ENCODE results near the gene CALN1. TPM values are rescaled to one million over a fixed set of nuclear protein-coding genes. Genes with fewer than 3 reads are reported as not detected.
A peak's percentile ranks its signal among the peaks of the same experiment; 100 is the strongest.

The CALN1 gene
- total RNA-seq, 1 donor from 2014 or later = 1.9 TPM

- Mint-ChIP-seq H3K36me3 (no peaks in the 10 kb centered on the region), H3K27me3 (no peaks in the 10 kb centered on the region), H3K4me1 (ENCODE audit: unreplicated experiment) (peaks cover 17% of the 10 kb centered on the region), H3K9me3 (peaks cover 15% of the 10 kb centered on the region), H3K27ac (peak overlapping the region; percentile 89), H3K4me3 (peak overlapping the region; percentile 30)
- DNase-seq (ENCODE audit: extremely low spot score, unreplicated experiment) = no peak
- no peak for TF ChIP-seq CTCF (conservative IDR thresholded peaks at IDR 0.05)
Observed at GRCh38 chr7:71784180-71784579, 628.0 kb downstream of the CALN1 start.

- peak overlapping the region; percentile 89 for H3K27ac Mint-ChIP-seq
- H3K9me3 Mint-ChIP-seq = peaks cover 15% of the 10 kb centered on the region
- H3K4me1 Mint-ChIP-seq (ENCODE audit: unreplicated experiment) = peaks cover 17% of the 10 kb centered on the region
- DNase-seq (ENCODE audit: extremely low spot score, unreplicated experiment) = no peak
- peak overlapping the region; percentile 30 for H3K4me3 Mint-ChIP-seq
- TF ChIP-seq CTCF (conservative IDR thresholded peaks at IDR 0.05) = no peak
- no peaks in the 10 kb centered on the region for H3K27me3 Mint-ChIP-seq
- H3K36me3 Mint-ChIP-seq = no peaks in the 10 kb centered on the region
Observed at GRCh38 chr7:71783779-71784178, 628.4 kb downstream of the CALN1 start.

- peak overlapping the region; percentile 89 for H3K27ac Mint-ChIP-seq
- peaks cover 17% of the 10 kb centered on the region for H3K4me1 Mint-ChIP-seq (ENCODE audit: unreplicated experiment)
- no peak for TF ChIP-seq CTCF (conservative IDR thresholded peaks at IDR 0.05)
Observed at GRCh38 chr7:71782051-71782450, 630.1 kb downstream of the CALN1 start.

GRCh38 chr7:71780282-71780681, 631.9 kb downstream of the CALN1 start:
- H3K4me1 Mint-ChIP-seq (ENCODE audit: unreplicated experiment) = peaks cover 17% of the 10 kb centered on the region
- H3K27me3 Mint-ChIP-seq = no peaks in the 10 kb centered on the region
- no peak overlapping the region for H3K27ac Mint-ChIP-seq
- no peaks in the 10 kb centered on the region for H3K36me3 Mint-ChIP-seq
- H3K4me3 Mint-ChIP-seq = no peak overlapping the region
- H3K9me3 Mint-ChIP-seq = peaks cover 10% of the 10 kb centered on the region
- TF ChIP-seq CTCF (conservative IDR thresholded peaks at IDR 0.05) = no peak
- no peak for DNase-seq (ENCODE audit: extremely low spot score, unreplicated experiment)

More at GRCh38 chr7:71782051-71782450, 630.1 kb downstream of the CALN1 start:
- Mint-ChIP-seq H3K9me3 (peaks cover 10% of the 10 kb centered on the region), H3K27me3 (no peaks in the 10 kb centered on the region), H3K36me3 (no peaks in the 10 kb centered on the region), H3K4me3 (peak overlapping the region; percentile 50)
- DNase-seq (ENCODE audit: extremely low spot score, unreplicated experiment) = no peak

- Mint-ChIP-seq H3K27ac (no peak overlapping the region), H3K4me3 (no peak overlapping the region), H3K27me3 (peaks cover 4% of the 10 kb centered on the region), H3K36me3 (no peaks in the 10 kb centered on the region), H3K9me3 (peaks cover 3% of the 10 kb centered on the region), H3K4me1 (ENCODE audit: unreplicated experiment) (peaks cover 3% of the 10 kb centered on the region)
- TF ChIP-seq CTCF (conservative IDR thresholded peaks at IDR 0.05) = no peak
- DNase-seq (ENCODE audit: extremely low spot score, unreplicated experiment) = no peak
Observed at GRCh38 chr7:71777278-71777677, 634.9 kb downstream of the CALN1 start.

- H3K9me3 Mint-ChIP-seq = no peaks in the 10 kb centered on the region
- H3K4me1 Mint-ChIP-seq (ENCODE audit: unreplicated experiment) = peaks cover 3% of the 10 kb centered on the region
- no peak overlapping the region for H3K27ac Mint-ChIP-seq
- no peak for DNase-seq (ENCODE audit: extremely low spot score, unreplicated experiment)
- no peaks in the 10 kb centered on the region for H3K36me3 Mint-ChIP-seq
- H3K4me3 Mint-ChIP-seq = no peak overlapping the region
- H3K27me3 Mint-ChIP-seq = peaks cover 4% of the 10 kb centered on the region
- no peak for TF ChIP-seq CTCF (conservative IDR thresholded peaks at IDR 0.05)
Observed at GRCh38 chr7:71776726-71777125, 635.4 kb downstream of the CALN1 start.

Measured in type B pancreatic cell (in vitro differentiated cells).